ENCODE measurements around the gene AMZ1.
"Not testable (repeated sequence)": the region's sequence is repeated elsewhere in the genome, so short reads cannot be mapped to it uniquely, and the experiment has no call there.

The AMZ1 gene

GRCh38 chr7:2670171-2670570 is 17.8 kb upstream of the AMZ1 start:
- DNase-seq (ENCODE audit: low read depth): no peak

- peak; percentile 44 for DNase-seq (ENCODE audit: low read depth)
Observed at GRCh38 chr7:2670720-2671391, 17.1 kb upstream of the AMZ1 start.

GRCh38 chr7:2673214-2673613 is 14.8 kb upstream of the AMZ1 start:
- DNase-seq (ENCODE audit: low read depth): not testable (repeated sequence)

- DNase-seq (ENCODE audit: low read depth): no peak
Observed at GRCh38 chr7:2673934-2674333, 14.1 kb upstream of the AMZ1 start.

- DNase-seq (ENCODE audit: low read depth): no peak
Observed at GRCh38 chr7:2675256-2675764, 12.7 kb upstream of the AMZ1 start.

GRCh38 chr7:2676576-2676975 is 11.4 kb upstream of the AMZ1 start:
- not testable (repeated sequence) for DNase-seq (ENCODE audit: low read depth)

GRCh38 chr7:2678454-2678853 is 9.5 kb upstream of the AMZ1 start:
- not testable (repeated sequence) for DNase-seq (ENCODE audit: low read depth)

GRCh38 chr7:2679135-2680127 is 8.6 kb upstream of the AMZ1 start:
- DNase-seq (ENCODE audit: low read depth): not testable (repeated sequence)

- DNase-seq (ENCODE audit: low read depth): no peak
Observed at GRCh38 chr7:2680256-2680655, 7.7 kb upstream of the AMZ1 start.

- DNase-seq (ENCODE audit: low read depth): peak; percentile 36
Observed at GRCh38 chr7:2680792-2681490, 7.1 kb upstream of the AMZ1 start.

- DNase-seq (ENCODE audit: low read depth): no peak
Observed at GRCh38 chr7:2681929-2682799, 5.8 kb upstream of the AMZ1 start.

GRCh38 chr7:2684501-2684900 is 3.5 kb upstream of the AMZ1 start:
- no peak for DNase-seq (ENCODE audit: low read depth)

- DNase-seq (ENCODE audit: low read depth): no peak
Observed at GRCh38 chr7:2686101-2686500, 1.9 kb upstream of the AMZ1 start.

- DNase-seq (ENCODE audit: low read depth): no peak
Observed at GRCh38 chr7:2687338-2687869, 598 bp upstream of the AMZ1 start.

GRCh38 chr7:2688409-2689342 is 674 bp downstream of the AMZ1 start:
- no peak for DNase-seq (ENCODE audit: low read depth)

GRCh38 chr7:2689343-2689847 is 1.4 kb downstream of the AMZ1 start:
- no peak for DNase-seq (ENCODE audit: low read depth)

- no peak for DNase-seq (ENCODE audit: low read depth)
Observed at GRCh38 chr7:2689951-2690705, 2.1 kb downstream of the AMZ1 start.

GRCh38 chr7:2691011-2691707 is 3.2 kb downstream of the AMZ1 start:
- DNase-seq (ENCODE audit: low read depth): no peak

Data from stimulated activated CD4-positive, alpha-beta T cell treated with anti-CD3 and anti-CD28 coated beads, Interleukin-2, amount 100 ng/mL, for 4 hours (primary cell).